Neuronal stem cell (in vitro differentiated cells): ENCODE results near the gene TJP1. TPM values are rescaled to one million over a fixed set of nuclear protein-coding genes. Genes with fewer than 3 reads are reported as not detected.

ENCODE experiments used
- small RNA-seq: library from polyadenylated mRNA; stranded (forward); fragments of <200 nt; extraction: miRNeasy Mini kit (QIAGEN cat#:217004); gene quantifications from one replicate; pipeline ENCODE3, GENCODE V24; 2013; ENCODE audit not compliant: insufficient read depth

TJP1 gene

Small RNA genes lying within 50 kb of the gene (small RNA-seq; reads per million reads assigned to genes)
- gene HMGN2P5: not detected
